ENCODE results near the gene MRPL14.
"Not testable (repeated sequence)": the region's sequence is repeated elsewhere in the genome, so short reads cannot be mapped to it uniquely, and the experiment has no call there.

The MRPL14 gene

GRCh38 chr6:44097782-44098317, 29.4 kb downstream of the MRPL14 start:
- DNase-seq: no peak

GRCh38 chr6:44096612-44097011, 30.6 kb downstream of the MRPL14 start:
- DNase-seq: peak; percentile 77 to 79

GRCh38 chr6:44095243-44095623, 32.0 kb downstream of the MRPL14 start:
- not testable (repeated sequence) for DNase-seq

- DNase-seq: no peak
These were observed 32.6 kb downstream of the MRPL14 start for GRCh38 chr6:44094403-44095242.

GRCh38 chr6:44093750-44094402, 33.4 kb downstream of the MRPL14 start:
- DNase-seq: no peak

GRCh38 chr6:44093066-44093465, 34.2 kb downstream of the MRPL14 start:
- DNase-seq: no peak

- no peak for DNase-seq
These were observed 35.0 kb downstream of the MRPL14 start for GRCh38 chr6:44091981-44092884.

GRCh38 chr6:44091356-44091755, 35.9 kb downstream of the MRPL14 start:
- not testable (repeated sequence) for DNase-seq

GRCh38 chr6:44090465-44090864, 36.8 kb downstream of the MRPL14 start:
- DNase-seq: peak in 1 of 2 donors; percentile 27

- DNase-seq: no peak
These were observed 38.2 kb downstream of the MRPL14 start for GRCh38 chr6:44088827-44089590.

- no peak for DNase-seq
These were observed 39.6 kb downstream of the MRPL14 start for GRCh38 chr6:44087623-44088022.

GRCh38 chr6:44086931-44087574, 40.2 kb downstream of the MRPL14 start:
- DNase-seq: no peak

- no peak for DNase-seq
These were observed 42.0 kb downstream of the MRPL14 start for GRCh38 chr6:44085219-44085618.

- no peak for DNase-seq
These were observed 42.8 kb downstream of the MRPL14 start for GRCh38 chr6:44084231-44085014.

GRCh38 chr6:44082872-44083321, 44.4 kb downstream of the MRPL14 start:
- no peak for DNase-seq

- DNase-seq: no peak
These were observed 45.5 kb downstream of the MRPL14 start for GRCh38 chr6:44081753-44082152.

- no peak for DNase-seq
These were observed 46.4 kb downstream of the MRPL14 start for GRCh38 chr6:44080561-44081521.

- no peak for DNase-seq
These were observed 47.6 kb downstream of the MRPL14 start for GRCh38 chr6:44079672-44080071.

Measured in inflammatory macrophage (primary cell).